ENCODE results near the gene GJB6. TPM values are rescaled to one million over a fixed set of nuclear protein-coding genes. Genes with fewer than 3 reads are reported as not detected.

GJB6 gene
- total RNA-seq, 1 donor, result not detected

- no peak overlapping the region for H2AFZ ChIP-seq (ENCODE audit: low read length)
- H3K9me3 ChIP-seq (ENCODE audit: low read depth, low read length), result no peaks in the 10 kb centered on the region
- H4K20me1 ChIP-seq (ENCODE audit: insufficient read depth, low read length), result no peaks in the 10 kb centered on the region
- H3K36me3 ChIP-seq (ENCODE audit: insufficient read depth, low read length), result no peaks in the 10 kb centered on the region
- H3K27ac ChIP-seq (ENCODE audit: low read depth, low read length), result no peak overlapping the region
- no peak for DNase-seq (ENCODE audit: insufficient read length, low spot score, missing footprints)
- no peak overlapping the region for H3K4me3 ChIP-seq (ENCODE audit: insufficient read depth, low read length)
- H3K4me1 ChIP-seq (ENCODE audit: insufficient read depth, low read length), result no peaks in the 10 kb centered on the region
- no peaks in the 10 kb centered on the region for H3K79me2 ChIP-seq (ENCODE audit: insufficient read depth, low read length)
- TF ChIP-seq, protein P1, sequence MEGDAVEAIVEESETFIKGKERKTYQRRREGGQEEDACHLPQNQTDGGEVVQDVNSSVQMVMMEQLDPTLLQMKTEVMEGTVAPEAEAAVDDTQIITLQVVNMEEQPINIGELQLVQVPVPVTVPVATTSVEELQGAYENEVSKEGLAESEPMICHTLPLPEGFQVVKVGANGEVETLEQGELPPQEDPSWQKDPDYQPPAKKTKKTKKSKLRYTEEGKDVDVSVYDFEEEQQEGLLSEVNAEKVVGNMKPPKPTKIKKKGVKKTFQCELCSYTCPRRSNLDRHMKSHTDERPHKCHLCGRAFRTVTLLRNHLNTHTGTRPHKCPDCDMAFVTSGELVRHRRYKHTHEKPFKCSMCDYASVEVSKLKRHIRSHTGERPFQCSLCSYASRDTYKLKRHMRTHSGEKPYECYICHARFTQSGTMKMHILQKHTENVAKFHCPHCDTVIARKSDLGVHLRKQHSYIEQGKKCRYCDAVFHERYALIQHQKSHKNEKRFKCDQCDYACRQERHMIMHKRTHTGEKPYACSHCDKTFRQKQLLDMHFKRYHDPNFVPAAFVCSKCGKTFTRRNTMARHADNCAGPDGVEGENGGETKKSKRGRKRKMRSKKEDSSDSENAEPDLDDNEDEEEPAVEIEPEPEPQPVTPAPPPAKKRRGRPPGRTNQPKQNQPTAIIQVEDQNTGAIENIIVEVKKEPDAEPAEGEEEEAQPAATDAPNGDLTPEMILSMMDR (IDR thresholded peaks at IDR 0.05; ENCODE audit: extremely low read depth, low read depth, low read length), result no peak
- H3K4me2 ChIP-seq (ENCODE audit: insufficient read depth, low read length), result no peak overlapping the region
- peaks cover 68% of the 10 kb centered on the region for H3K27me3 ChIP-seq (ENCODE audit: insufficient read depth, low read length)
Measured at GRCh38 chr13:20227288-20227687, 4.8 kb downstream of the GJB6 start.

- Histone ChIP-seq H3K79me2 (ENCODE audit: insufficient read depth, low read length) (no peaks in the 10 kb centered on the region), H4K20me1 (ENCODE audit: insufficient read depth, low read length) (no peaks in the 10 kb centered on the region), H3K4me2 (ENCODE audit: insufficient read depth, low read length) (no peak overlapping the region), H2AFZ (ENCODE audit: low read length) (no peak overlapping the region), H3K4me3 (ENCODE audit: insufficient read depth, low read length) (no peak overlapping the region), H3K27ac (ENCODE audit: low read depth, low read length) (no peak overlapping the region), H3K27me3 (ENCODE audit: insufficient read depth, low read length) (peaks cover 63% of the 10 kb centered on the region), H3K4me1 (ENCODE audit: insufficient read depth, low read length) (no peaks in the 10 kb centered on the region), H3K9me3 (ENCODE audit: low read depth, low read length) (no peaks in the 10 kb centered on the region), H3K36me3 (ENCODE audit: insufficient read depth, low read length) (no peaks in the 10 kb centered on the region)
- TF ChIP-seq, protein P1 (IDR thresholded peaks at IDR 0.05; ENCODE audit: extremely low read depth, low read depth, low read length), result no peak
- DNase-seq (ENCODE audit: insufficient read length, low spot score, missing footprints), result no peak
Measured at GRCh38 chr13:20222553-20222952, 9.6 kb downstream of the GJB6 start.

GRCh38 chr13:20221772-20222171, 10.3 kb downstream of the GJB6 start:
- H3K36me3 ChIP-seq (ENCODE audit: insufficient read depth, low read length), result no peaks in the 10 kb centered on the region
- H3K27ac ChIP-seq (ENCODE audit: low read depth, low read length), result no peak overlapping the region
- no peak overlapping the region for H3K4me2 ChIP-seq (ENCODE audit: insufficient read depth, low read length)
- TF ChIP-seq, protein P1 (IDR thresholded peaks at IDR 0.05; ENCODE audit: extremely low read depth, low read depth, low read length), result no peak
- peaks cover 69% of the 10 kb centered on the region for H3K27me3 ChIP-seq (ENCODE audit: insufficient read depth, low read length)
- H4K20me1 ChIP-seq (ENCODE audit: insufficient read depth, low read length), result no peaks in the 10 kb centered on the region
- no peak overlapping the region for H2AFZ ChIP-seq (ENCODE audit: low read length)
- H3K4me1 ChIP-seq (ENCODE audit: insufficient read depth, low read length), result no peaks in the 10 kb centered on the region
- H3K4me3 ChIP-seq (ENCODE audit: insufficient read depth, low read length), result no peak overlapping the region
- H3K9me3 ChIP-seq (ENCODE audit: low read depth, low read length), result no peaks in the 10 kb centered on the region
- no peaks in the 10 kb centered on the region for H3K79me2 ChIP-seq (ENCODE audit: insufficient read depth, low read length)
- no peak for DNase-seq (ENCODE audit: insufficient read length, low spot score, missing footprints)

- Histone ChIP-seq H3K36me3 (ENCODE audit: insufficient read depth, low read length) (no peaks in the 10 kb centered on the region), H3K27me3 (ENCODE audit: insufficient read depth, low read length) (peaks cover 64% of the 10 kb centered on the region), H3K79me2 (ENCODE audit: insufficient read depth, low read length) (no peaks in the 10 kb centered on the region), H3K4me3 (ENCODE audit: insufficient read depth, low read length) (no peak overlapping the region), H3K4me1 (ENCODE audit: insufficient read depth, low read length) (no peaks in the 10 kb centered on the region), H4K20me1 (ENCODE audit: insufficient read depth, low read length) (no peaks in the 10 kb centered on the region), H3K9me3 (ENCODE audit: low read depth, low read length) (no peaks in the 10 kb centered on the region), H3K4me2 (ENCODE audit: insufficient read depth, low read length) (no peak overlapping the region), H3K27ac (ENCODE audit: low read depth, low read length) (no peak overlapping the region), H2AFZ (ENCODE audit: low read length) (no peak overlapping the region)
- TF ChIP-seq, protein P1 (IDR thresholded peaks at IDR 0.05; ENCODE audit: extremely low read depth, low read depth, low read length), result no peak
- no peak for DNase-seq (ENCODE audit: insufficient read length, low spot score, missing footprints)
Measured at GRCh38 chr13:20219577-20219976, 12.5 kb downstream of the GJB6 start.
